GM12873 (cell line): ENCODE data around the gene PRR35.
A peak's percentile ranks its signal among the peaks of the same experiment; 100 is the strongest.

Source experiments
- TF ChIP-seq, protein P1 (sequence below): IDR thresholded peaks from 2 replicates; pipeline ENCODE4 v1.5.1; 2012; ENCODE audit warnings: low read depth, mild to moderate bottlenecking, moderate library complexity, low read length, control low read depth; ENCODE audit not compliant: insufficient read depth; ENCODE audit errors: missing control alignments

PRR35 gene

DNA sequence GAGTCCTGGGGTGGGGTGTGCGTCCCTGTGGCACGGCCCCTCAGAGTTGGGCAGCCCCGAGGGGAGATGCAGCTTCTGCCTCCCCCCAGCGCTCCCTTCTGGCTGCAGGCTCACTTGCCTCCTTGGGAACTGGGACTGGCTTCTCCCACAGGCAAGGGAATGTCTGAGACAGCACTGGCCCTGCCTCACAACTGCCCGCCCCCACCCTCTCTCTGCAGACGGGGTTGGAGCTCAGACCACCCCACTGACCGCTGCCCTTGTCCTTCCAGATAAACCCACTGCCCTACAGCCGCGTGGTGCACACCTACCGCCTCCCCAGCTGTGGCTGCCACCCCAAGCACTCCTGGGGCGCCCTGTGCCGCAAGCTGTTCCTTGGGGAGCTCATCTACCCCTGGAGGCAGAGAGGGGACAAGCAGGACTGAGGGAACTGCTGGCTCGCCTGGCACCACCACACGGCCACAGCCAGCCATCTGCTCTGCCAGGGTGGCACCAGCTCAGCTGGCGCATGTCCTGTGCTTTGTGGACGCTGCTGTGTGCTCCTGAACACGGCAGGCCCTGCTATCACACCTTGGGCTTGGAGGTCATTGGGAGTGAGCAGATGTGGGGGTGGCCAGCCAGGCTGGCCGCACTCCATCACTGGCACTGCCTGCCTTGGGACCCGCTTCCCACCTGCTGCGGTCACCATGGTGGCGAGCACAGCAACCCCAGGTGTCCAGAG lies 22.6 kb downstream of the PRR35 start:
- TF ChIP-seq, protein P1, sequence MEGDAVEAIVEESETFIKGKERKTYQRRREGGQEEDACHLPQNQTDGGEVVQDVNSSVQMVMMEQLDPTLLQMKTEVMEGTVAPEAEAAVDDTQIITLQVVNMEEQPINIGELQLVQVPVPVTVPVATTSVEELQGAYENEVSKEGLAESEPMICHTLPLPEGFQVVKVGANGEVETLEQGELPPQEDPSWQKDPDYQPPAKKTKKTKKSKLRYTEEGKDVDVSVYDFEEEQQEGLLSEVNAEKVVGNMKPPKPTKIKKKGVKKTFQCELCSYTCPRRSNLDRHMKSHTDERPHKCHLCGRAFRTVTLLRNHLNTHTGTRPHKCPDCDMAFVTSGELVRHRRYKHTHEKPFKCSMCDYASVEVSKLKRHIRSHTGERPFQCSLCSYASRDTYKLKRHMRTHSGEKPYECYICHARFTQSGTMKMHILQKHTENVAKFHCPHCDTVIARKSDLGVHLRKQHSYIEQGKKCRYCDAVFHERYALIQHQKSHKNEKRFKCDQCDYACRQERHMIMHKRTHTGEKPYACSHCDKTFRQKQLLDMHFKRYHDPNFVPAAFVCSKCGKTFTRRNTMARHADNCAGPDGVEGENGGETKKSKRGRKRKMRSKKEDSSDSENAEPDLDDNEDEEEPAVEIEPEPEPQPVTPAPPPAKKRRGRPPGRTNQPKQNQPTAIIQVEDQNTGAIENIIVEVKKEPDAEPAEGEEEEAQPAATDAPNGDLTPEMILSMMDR: no peak

DNA sequence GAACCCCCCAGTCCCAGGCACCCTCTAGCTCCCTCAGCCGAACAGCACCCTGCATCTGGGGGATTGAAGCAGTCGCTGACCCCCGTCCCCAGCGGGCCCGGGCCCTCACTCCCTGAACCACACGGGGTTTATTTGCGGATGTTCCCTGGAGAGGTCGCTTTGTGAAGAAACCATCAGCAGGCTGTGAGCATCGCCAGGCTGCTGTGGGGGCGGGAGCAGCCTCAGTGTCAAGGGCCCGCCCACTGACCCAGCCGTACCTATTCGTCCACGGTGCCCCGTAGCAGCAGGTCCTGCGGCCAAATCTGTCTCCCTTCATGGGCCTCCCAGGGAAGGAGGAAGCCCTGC lies 23.2 kb downstream of the PRR35 start:
- TF ChIP-seq, protein P1: no peak

DNA sequence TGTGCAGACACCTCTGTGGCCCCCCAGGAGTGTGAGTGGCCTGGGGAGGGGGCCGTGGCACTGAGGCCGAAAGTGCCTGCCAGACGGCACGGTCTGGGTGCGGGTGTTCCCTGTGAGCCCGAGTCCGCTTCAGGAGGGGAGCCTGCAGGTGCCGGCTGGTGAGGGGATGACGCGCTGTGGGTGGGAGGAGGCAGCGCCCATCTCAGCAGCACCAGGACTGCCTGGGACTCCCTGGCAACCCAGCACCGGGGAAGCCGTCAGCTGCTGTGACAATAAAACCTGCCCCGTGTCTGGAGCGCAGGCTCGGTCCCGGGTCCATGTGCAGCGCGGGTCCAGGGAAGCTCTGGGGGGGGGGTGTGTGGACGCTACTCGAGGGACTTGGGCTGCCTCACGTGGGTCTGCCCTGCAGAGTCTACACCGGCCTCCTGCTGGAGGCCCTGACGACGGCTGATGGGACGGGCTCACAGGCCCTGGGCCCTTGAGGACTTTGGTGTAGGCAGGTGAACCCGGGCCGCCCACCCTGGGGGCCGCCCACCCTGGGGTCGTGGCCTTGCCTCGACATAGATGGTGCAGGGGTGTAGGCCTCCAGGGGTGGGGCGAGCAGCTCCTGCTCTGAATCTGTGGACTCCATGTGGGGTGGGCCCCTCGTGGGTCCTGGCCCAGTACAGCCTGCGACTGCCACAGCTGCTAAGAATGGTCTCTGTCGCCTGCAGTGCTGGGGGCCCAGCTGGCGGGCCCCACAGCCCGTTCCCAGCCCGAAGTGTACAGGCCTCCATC lies 23.8 kb downstream of the PRR35 start:
- TF ChIP-seq, protein P1: no peak

DNA sequence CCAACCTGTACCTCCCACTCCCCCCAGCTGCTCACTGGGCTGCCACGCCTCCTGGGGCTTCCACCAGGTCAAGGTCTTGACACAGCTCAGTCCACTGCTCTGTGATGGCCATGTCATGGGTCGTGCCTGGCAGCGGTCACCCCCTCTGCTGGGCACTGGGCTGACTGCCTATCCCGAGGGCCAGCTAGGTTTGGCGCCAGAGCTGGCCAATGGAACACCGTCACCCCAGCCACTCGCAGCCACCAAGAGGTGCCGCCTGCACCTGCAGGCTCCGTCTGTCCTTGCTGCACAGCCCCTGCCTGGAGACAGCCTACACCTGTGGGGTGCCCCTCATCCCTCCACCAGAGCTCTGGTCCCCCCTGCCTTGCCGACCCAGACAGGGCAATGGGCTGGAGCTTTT lies 25.2 kb downstream of the PRR35 start:
- TF ChIP-seq, protein P1: peak; percentile 5

DNA sequence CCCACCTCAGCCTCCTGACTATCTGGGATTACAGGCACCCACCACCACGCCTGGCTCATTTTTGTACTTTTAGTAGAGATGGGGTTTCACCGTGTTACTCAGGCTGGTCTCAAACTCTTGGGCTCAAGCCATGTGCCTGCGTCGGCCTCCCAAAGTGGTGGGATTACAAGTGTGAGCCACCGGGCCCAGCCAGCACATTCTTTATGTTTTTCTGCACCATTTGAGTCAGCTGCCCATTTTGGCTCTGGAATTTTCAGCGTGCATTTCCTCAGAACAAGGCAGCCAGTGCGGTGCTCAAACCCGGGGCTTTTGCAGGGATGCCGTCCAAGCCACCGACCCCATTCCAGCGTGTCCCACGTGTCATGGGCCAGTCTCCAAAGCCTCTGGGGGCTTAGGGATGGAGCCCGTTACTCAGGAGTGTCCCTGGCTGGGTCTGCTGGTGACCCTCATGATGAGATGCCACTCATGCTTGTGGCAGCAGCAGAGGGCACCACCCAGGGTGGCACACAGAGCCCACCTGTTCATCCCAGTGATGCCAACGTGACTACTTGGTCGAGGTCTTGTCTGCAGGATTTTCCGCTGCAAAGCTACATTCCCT lies 26.0 kb downstream of the PRR35 start:
- TF ChIP-seq, protein P1: no peak

DNA sequence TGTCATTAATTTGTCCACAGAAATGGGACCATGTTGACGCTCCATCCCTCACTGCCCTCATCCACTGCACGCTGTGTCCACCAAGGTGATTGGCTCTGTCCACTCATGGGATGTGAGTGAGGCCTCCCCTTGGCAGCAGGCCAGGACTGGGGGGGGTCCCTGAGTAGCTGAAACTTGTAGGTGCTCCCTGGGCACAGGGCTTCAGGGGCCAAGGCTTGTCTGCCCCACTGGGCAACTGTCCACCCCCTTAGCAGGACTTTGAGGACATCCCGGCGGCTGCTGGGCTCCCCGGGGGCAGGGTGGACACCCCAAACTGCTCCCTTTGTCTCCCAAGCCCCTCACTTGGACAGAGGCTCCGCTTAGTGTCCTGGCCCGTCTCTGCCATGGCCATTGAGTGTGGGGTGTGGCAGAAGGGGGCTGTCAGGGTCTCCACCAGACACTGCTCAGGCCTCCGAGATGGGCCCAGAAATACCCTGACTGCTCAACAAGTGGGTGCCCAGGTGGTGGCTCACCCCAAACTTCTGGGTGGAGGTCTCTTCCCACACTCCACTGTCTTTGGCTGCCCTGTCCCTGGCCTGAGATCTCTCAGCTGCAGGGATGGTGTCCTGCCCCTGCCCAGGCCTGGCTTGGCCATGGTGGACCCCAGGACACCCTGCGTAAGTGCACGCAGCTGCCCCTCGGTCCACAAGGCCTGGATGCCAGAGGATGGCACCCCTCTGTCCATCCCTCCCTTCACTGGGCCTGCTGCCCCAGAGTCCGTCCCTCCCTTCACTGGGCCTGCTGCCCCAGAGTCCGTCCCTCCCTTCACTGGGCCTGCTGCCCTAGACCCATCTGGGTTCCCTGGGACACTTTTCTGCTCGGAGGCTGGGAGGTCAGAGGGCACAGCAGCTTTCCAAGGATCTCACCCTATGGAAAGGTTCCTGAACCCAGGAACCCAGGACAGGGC lies 26.7 kb downstream of the PRR35 start:
- TF ChIP-seq, protein P1: no peak
